Astrocyte (in vitro differentiated cells and primary cell): ENCODE measurements around the gene TSC1.

Experiments
- EZH2 ChIP-seq: IDR thresholded peaks from 2 replicates; pipeline ENCODE4 v1.6.1; 2012; ENCODE audit warnings: mild to moderate bottlenecking, low read length, inconsistent platforms; ENCODE audit not compliant: insufficient read depth
- TF ChIP-seq, protein P1 (sequence below): IDR thresholded peaks from 2 replicates; pipeline ENCODE4 v1.5.1; 2011; ENCODE audit warnings: low read depth, mild to moderate bottlenecking, inconsistent platforms, low read length, moderate library complexity; ENCODE audit not compliant: insufficient read depth

DNA sequence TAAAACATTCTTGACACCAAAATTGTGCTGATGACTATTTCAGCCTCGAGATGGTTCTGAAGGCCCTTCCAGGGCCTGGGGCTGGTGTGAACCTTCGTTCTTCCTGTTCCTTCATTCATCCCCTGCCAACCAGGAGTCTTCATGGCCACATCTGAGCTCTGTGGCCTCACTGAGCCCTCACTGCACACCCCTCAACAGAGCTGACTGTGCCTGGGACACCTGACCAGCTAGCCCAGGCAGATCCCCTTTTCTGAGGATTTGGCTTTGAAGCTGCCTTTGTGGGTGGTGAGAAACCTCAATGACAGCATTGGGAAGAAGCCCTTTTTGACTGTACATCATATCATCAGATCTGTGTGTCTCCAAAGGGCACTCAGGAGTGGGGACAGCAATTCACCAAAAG lies 80.1 kb downstream of the TSC1 start:
- TF ChIP-seq, protein P1, sequence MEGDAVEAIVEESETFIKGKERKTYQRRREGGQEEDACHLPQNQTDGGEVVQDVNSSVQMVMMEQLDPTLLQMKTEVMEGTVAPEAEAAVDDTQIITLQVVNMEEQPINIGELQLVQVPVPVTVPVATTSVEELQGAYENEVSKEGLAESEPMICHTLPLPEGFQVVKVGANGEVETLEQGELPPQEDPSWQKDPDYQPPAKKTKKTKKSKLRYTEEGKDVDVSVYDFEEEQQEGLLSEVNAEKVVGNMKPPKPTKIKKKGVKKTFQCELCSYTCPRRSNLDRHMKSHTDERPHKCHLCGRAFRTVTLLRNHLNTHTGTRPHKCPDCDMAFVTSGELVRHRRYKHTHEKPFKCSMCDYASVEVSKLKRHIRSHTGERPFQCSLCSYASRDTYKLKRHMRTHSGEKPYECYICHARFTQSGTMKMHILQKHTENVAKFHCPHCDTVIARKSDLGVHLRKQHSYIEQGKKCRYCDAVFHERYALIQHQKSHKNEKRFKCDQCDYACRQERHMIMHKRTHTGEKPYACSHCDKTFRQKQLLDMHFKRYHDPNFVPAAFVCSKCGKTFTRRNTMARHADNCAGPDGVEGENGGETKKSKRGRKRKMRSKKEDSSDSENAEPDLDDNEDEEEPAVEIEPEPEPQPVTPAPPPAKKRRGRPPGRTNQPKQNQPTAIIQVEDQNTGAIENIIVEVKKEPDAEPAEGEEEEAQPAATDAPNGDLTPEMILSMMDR: no peak
- no peak for TF ChIP-seq EZH2
